ENCODE measurements around the gene TRPM1.
A peak's percentile ranks its signal among the peaks of the same experiment; 100 is the strongest.

TRPM1 gene

GRCh38 chr15:31041610-31042009, 59.9 kb downstream of the TRPM1 start:
- H3K36me3 ChIP-seq (ENCODE audit: control insufficient read depth in 5 of 5, insufficient read depth in 5 of 5, low read length in 5 of 5): no peaks in the 10 kb centered on the region
- H3K9me3 ChIP-seq (ENCODE audit: control insufficient read depth in 5 of 5, low read length in 5 of 5): no peaks in the 10 kb centered on the region
- peaks cover 0 to under 1% (median 0%) of the 10 kb centered on the region in 5 donors for H3K4me1 ChIP-seq (ENCODE audit: control insufficient read depth in 5 of 5, insufficient read depth in 5 of 5, low read length in 5 of 5)
- H3K27me3 ChIP-seq (ENCODE audit: control insufficient read depth in 5 of 5, insufficient read depth in 4 of 5, low read length in 5 of 5): no peaks in the 10 kb centered on the region
- no peak overlapping the region for H3K4me3 ChIP-seq (ENCODE audit: low read depth in 1 of 5, low read length in 5 of 5)
- H3K9ac ChIP-seq (ENCODE audit: low read length in 5 of 5): no peak overlapping the region
- no peak overlapping the region for H3K27ac ChIP-seq (ENCODE audit: low read depth, low read length)

GRCh38 chr15:31040611-31041010, 60.9 kb downstream of the TRPM1 start:
- H3K27me3 ChIP-seq (ENCODE audit: control insufficient read depth in 5 of 5, insufficient read depth in 4 of 5, low read length in 5 of 5): no peaks in the 10 kb centered on the region
- H3K4me1 ChIP-seq (ENCODE audit: control insufficient read depth in 5 of 5, insufficient read depth in 5 of 5, low read length in 5 of 5): no peaks in the 10 kb centered on the region
- H3K36me3 ChIP-seq (ENCODE audit: control insufficient read depth in 5 of 5, insufficient read depth in 5 of 5, low read length in 5 of 5): no peaks in the 10 kb centered on the region
- no peaks in the 10 kb centered on the region for H3K9me3 ChIP-seq (ENCODE audit: control insufficient read depth in 5 of 5, low read length in 5 of 5)
- no peak overlapping the region for H3K9ac ChIP-seq (ENCODE audit: low read length in 5 of 5)
- no peak overlapping the region for H3K4me3 ChIP-seq (ENCODE audit: low read depth in 1 of 5, low read length in 5 of 5)
- no peak overlapping the region for H3K27ac ChIP-seq (ENCODE audit: low read depth, low read length)

GRCh38 chr15:31039961-31040360, 61.6 kb downstream of the TRPM1 start:
- no peaks in the 10 kb centered on the region for H3K36me3 ChIP-seq (ENCODE audit: control insufficient read depth in 5 of 5, insufficient read depth in 5 of 5, low read length in 5 of 5)
- H3K27me3 ChIP-seq (ENCODE audit: control insufficient read depth in 5 of 5, insufficient read depth in 4 of 5, low read length in 5 of 5): no peaks in the 10 kb centered on the region

GRCh38 chr15:31037731-31038477, 63.6 kb downstream of the TRPM1 start:
- Histone ChIP-seq H3K27ac (ENCODE audit: low read depth, low read length) (no peak overlapping the region), H3K4me1 (ENCODE audit: control insufficient read depth in 5 of 5, insufficient read depth in 5 of 5, low read length in 5 of 5) (peaks cover 0 to 12% (median 7%) of the 10 kb centered on the region in 5 donors), H3K36me3 (ENCODE audit: control insufficient read depth in 5 of 5, insufficient read depth in 5 of 5, low read length in 5 of 5) (no peaks in the 10 kb centered on the region), H3K9me3 (ENCODE audit: control insufficient read depth in 5 of 5, low read length in 5 of 5) (no peaks in the 10 kb centered on the region), H3K27me3 (ENCODE audit: control insufficient read depth in 5 of 5, insufficient read depth in 4 of 5, low read length in 5 of 5) (no peaks in the 10 kb centered on the region), H3K9ac (ENCODE audit: low read length in 5 of 5) (no peak overlapping the region), H3K4me3 (ENCODE audit: low read depth in 1 of 5, low read length in 5 of 5) (no peak overlapping the region)

More at GRCh38 chr15:31039961-31040360, 61.6 kb downstream of the TRPM1 start:
- H3K9ac ChIP-seq (ENCODE audit: low read length in 5 of 5): no peak overlapping the region
- H3K4me3 ChIP-seq (ENCODE audit: low read depth in 1 of 5, low read length in 5 of 5): no peak overlapping the region
- no peak overlapping the region for H3K27ac ChIP-seq (ENCODE audit: low read depth, low read length)
- H3K4me1 ChIP-seq (ENCODE audit: control insufficient read depth in 5 of 5, insufficient read depth in 5 of 5, low read length in 5 of 5): no peaks in the 10 kb centered on the region
- H3K9me3 ChIP-seq (ENCODE audit: control insufficient read depth in 5 of 5, low read length in 5 of 5): no peaks in the 10 kb centered on the region

- H3K9ac ChIP-seq (ENCODE audit: low read length in 5 of 5): no peak overlapping the region
- H3K4me3 ChIP-seq (ENCODE audit: low read depth in 1 of 5, low read length in 5 of 5): no peak overlapping the region
- no peaks in the 10 kb centered on the region for H3K9me3 ChIP-seq (ENCODE audit: control insufficient read depth in 5 of 5, low read length in 5 of 5)
- H3K27me3 ChIP-seq (ENCODE audit: control insufficient read depth in 5 of 5, insufficient read depth in 4 of 5, low read length in 5 of 5): no peaks in the 10 kb centered on the region
- H3K36me3 ChIP-seq (ENCODE audit: control insufficient read depth in 5 of 5, insufficient read depth in 5 of 5, low read length in 5 of 5): no peaks in the 10 kb centered on the region
- H3K27ac ChIP-seq (ENCODE audit: low read depth, low read length): no peak overlapping the region
- peaks cover 0 to 24% (median 11%) of the 10 kb centered on the region in 5 donors for H3K4me1 ChIP-seq (ENCODE audit: control insufficient read depth in 5 of 5, insufficient read depth in 5 of 5, low read length in 5 of 5)
Observed at GRCh38 chr15:31036783-31037182, 64.7 kb downstream of the TRPM1 start.

GRCh38 chr15:31035610-31036009, 65.9 kb downstream of the TRPM1 start:
- Histone ChIP-seq H3K4me3 (ENCODE audit: low read depth in 1 of 5, low read length in 5 of 5) (no peak overlapping the region), H3K27me3 (ENCODE audit: control insufficient read depth in 5 of 5, insufficient read depth in 4 of 5, low read length in 5 of 5) (no peaks in the 10 kb centered on the region), H3K36me3 (ENCODE audit: control insufficient read depth in 5 of 5, insufficient read depth in 5 of 5, low read length in 5 of 5) (no peaks in the 10 kb centered on the region), H3K9me3 (ENCODE audit: control insufficient read depth in 5 of 5, low read length in 5 of 5) (no peaks in the 10 kb centered on the region), H3K9ac (ENCODE audit: low read length in 5 of 5) (no peak overlapping the region), H3K27ac (ENCODE audit: low read depth, low read length) (no peak overlapping the region), H3K4me1 (ENCODE audit: control insufficient read depth in 5 of 5, insufficient read depth in 5 of 5, low read length in 5 of 5) (peaks cover 0 to 29% (median 11%) of the 10 kb centered on the region in 5 donors)

- H3K9me3 ChIP-seq (ENCODE audit: control insufficient read depth in 5 of 5, low read length in 5 of 5): no peaks in the 10 kb centered on the region
- no peak overlapping the region for H3K4me3 ChIP-seq (ENCODE audit: low read depth in 1 of 5, low read length in 5 of 5)
- no peaks in the 10 kb centered on the region for H3K36me3 ChIP-seq (ENCODE audit: control insufficient read depth in 5 of 5, insufficient read depth in 5 of 5, low read length in 5 of 5)
- H3K27me3 ChIP-seq (ENCODE audit: control insufficient read depth in 5 of 5, insufficient read depth in 4 of 5, low read length in 5 of 5): no peaks in the 10 kb centered on the region
- no peak overlapping the region for H3K9ac ChIP-seq (ENCODE audit: low read length in 5 of 5)
- H3K27ac ChIP-seq (ENCODE audit: low read depth, low read length): no peak overlapping the region
- peaks cover 0 to 29% (median 11%) of the 10 kb centered on the region in 5 donors for H3K4me1 ChIP-seq (ENCODE audit: control insufficient read depth in 5 of 5, insufficient read depth in 5 of 5, low read length in 5 of 5)
Observed at GRCh38 chr15:31034152-31034551, 67.4 kb downstream of the TRPM1 start.

GRCh38 chr15:31032961-31033371, 68.6 kb downstream of the TRPM1 start:
- Histone ChIP-seq H3K4me3 (ENCODE audit: low read depth in 1 of 5, low read length in 5 of 5) (no peak overlapping the region), H3K4me1 (ENCODE audit: control insufficient read depth in 5 of 5, insufficient read depth in 5 of 5, low read length in 5 of 5) (peaks cover 0 to 29% (median 11%) of the 10 kb centered on the region in 5 donors), H3K9me3 (ENCODE audit: control insufficient read depth in 5 of 5, low read length in 5 of 5) (no peaks in the 10 kb centered on the region), H3K36me3 (ENCODE audit: control insufficient read depth in 5 of 5, insufficient read depth in 5 of 5, low read length in 5 of 5) (no peaks in the 10 kb centered on the region), H3K9ac (ENCODE audit: low read length in 5 of 5) (no peak overlapping the region), H3K27me3 (ENCODE audit: control insufficient read depth in 5 of 5, insufficient read depth in 4 of 5, low read length in 5 of 5) (no peaks in the 10 kb centered on the region), H3K27ac (ENCODE audit: low read depth, low read length) (peak overlapping the region; percentile 65)

GRCh38 chr15:31031471-31032067, 70.0 kb downstream of the TRPM1 start:
- Histone ChIP-seq H3K27me3 (ENCODE audit: control insufficient read depth in 5 of 5, insufficient read depth in 4 of 5, low read length in 5 of 5) (no peaks in the 10 kb centered on the region), H3K27ac (ENCODE audit: low read depth, low read length) (peak overlapping the region; percentile 65), H3K36me3 (ENCODE audit: control insufficient read depth in 5 of 5, insufficient read depth in 5 of 5, low read length in 5 of 5) (no peaks in the 10 kb centered on the region), H3K4me1 (ENCODE audit: control insufficient read depth in 5 of 5, insufficient read depth in 5 of 5, low read length in 5 of 5) (peaks cover 0 to 29% (median 11%) of the 10 kb centered on the region in 5 donors), H3K9me3 (ENCODE audit: control insufficient read depth in 5 of 5, low read length in 5 of 5) (no peaks in the 10 kb centered on the region), H3K9ac (ENCODE audit: low read length in 5 of 5) (no peak overlapping the region), H3K4me3 (ENCODE audit: low read depth in 1 of 5, low read length in 5 of 5) (no peak overlapping the region)

GRCh38 chr15:31027910-31028578, 73.5 kb downstream of the TRPM1 start:
- H3K36me3 ChIP-seq (ENCODE audit: control insufficient read depth in 5 of 5, insufficient read depth in 5 of 5, low read length in 5 of 5): no peaks in the 10 kb centered on the region
- H3K4me3 ChIP-seq (ENCODE audit: low read depth in 1 of 5, low read length in 5 of 5): no peak overlapping the region
- no peaks in the 10 kb centered on the region for H3K27me3 ChIP-seq (ENCODE audit: control insufficient read depth in 5 of 5, insufficient read depth in 4 of 5, low read length in 5 of 5)
- H3K4me1 ChIP-seq (ENCODE audit: control insufficient read depth in 5 of 5, insufficient read depth in 5 of 5, low read length in 5 of 5): peaks cover 2 to 37% (median 10%) of the 10 kb centered on the region in 5 donors
- no peak overlapping the region for H3K27ac ChIP-seq (ENCODE audit: low read depth, low read length)
- no peak overlapping the region for H3K9ac ChIP-seq (ENCODE audit: low read length in 5 of 5)
- H3K9me3 ChIP-seq (ENCODE audit: control insufficient read depth in 5 of 5, low read length in 5 of 5): no peaks in the 10 kb centered on the region
